H9 (cell line): ENCODE results near the gene CREB5. TPM values are rescaled to one million over a fixed set of nuclear protein-coding genes. Genes with fewer than 3 reads are reported as not detected.

Source experiments
- DNase-seq: peaks from one replicate; pipeline ENCODE4 v3.0.0-alpha.2; 2017
- H2AFZ ChIP-seq: one replicate; pipeline ENCODE4 v1.6.1; 2013; ENCODE audit warnings: mild to moderate bottlenecking, low read length, control low read depth, moderate library complexity
- H2AK5ac ChIP-seq: 2 replicates; pipeline ENCODE4 v1.6.1; 2013; ENCODE audit warnings: low read length, control low read depth, mixed read lengths; ENCODE audit not compliant: insufficient read length
- H2BK120ac ChIP-seq: one replicate; pipeline ENCODE4 v1.6.1; 2013; ENCODE audit warnings: low read depth, mild to moderate bottlenecking, low read length, control low read depth, inconsistent platforms; ENCODE audit not compliant: poor library complexity, severe bottlenecking
- H2BK12ac ChIP-seq: 2 replicates; pipeline ENCODE4 v1.6.1; 2013; ENCODE audit warnings: low read length, control low read depth, mixed read lengths, low read depth; ENCODE audit not compliant: insufficient read length
- H2BK15ac ChIP-seq: 2 replicates; pipeline ENCODE4 v1.6.1; 2013; ENCODE audit warnings: low read depth, low read length, control low read depth
- H2BK20ac ChIP-seq: one replicate; pipeline ENCODE4 v1.6.1; 2013; ENCODE audit warnings: low read depth, mild to moderate bottlenecking, low read length, control low read depth, inconsistent platforms; ENCODE audit not compliant: poor library complexity, severe bottlenecking
- H2BK5ac ChIP-seq: 2 replicates; pipeline ENCODE4 v1.6.1; 2013; ENCODE audit warnings: low read length, control low read depth, mixed read lengths; ENCODE audit not compliant: insufficient read length
- H3K14ac ChIP-seq: 2 replicates; pipeline ENCODE4 v1.6.1; 2013; ENCODE audit warnings: low read length, control low read depth; ENCODE audit not compliant: insufficient read depth
- H3K18ac ChIP-seq: 2 replicates; pipeline ENCODE4 v1.6.1; 2013; ENCODE audit warnings: low read depth, mild to moderate bottlenecking, mixed read lengths, low read length, control low read depth; ENCODE audit not compliant: insufficient read length
- H3K23ac ChIP-seq: 2 replicates; pipeline ENCODE4 v1.6.1; 2013; ENCODE audit warnings: low read length, control low read depth, mixed read lengths, low read depth; ENCODE audit not compliant: insufficient read length
- H3K23me2 ChIP-seq: 2 replicates; pipeline ENCODE4 v1.6.1; 2013; ENCODE audit warnings: low read depth, mild to moderate bottlenecking, mixed read lengths, low read length, control low read depth; ENCODE audit not compliant: insufficient read length, poor library complexity, severe bottlenecking
- H3K27ac ChIP-seq: 2 replicates; pipeline ENCODE4 v1.5.1; 2013; ENCODE audit warnings: low read length, control low read depth, mixed read lengths, low read depth; ENCODE audit not compliant: insufficient read length
- H3K27me3 ChIP-seq: 2 replicates; pipeline ENCODE4 v1.6.1; 2013; ENCODE audit warnings: low read length, control low read depth, inconsistent platforms; ENCODE audit not compliant: insufficient read depth
- H3K4ac ChIP-seq: 2 replicates; pipeline ENCODE4 v1.6.1; 2013; ENCODE audit warnings: low read depth, mild to moderate bottlenecking, control low read depth, inconsistent platforms, low read length, moderate library complexity
- H3K4me1 ChIP-seq: 2 replicates; pipeline ENCODE4 v1.6.1; 2013; ENCODE audit warnings: low read length, control low read depth, inconsistent platforms; ENCODE audit not compliant: insufficient read depth
- H3K4me2 ChIP-seq: 2 replicates; pipeline ENCODE4 v1.6.1; 2013; ENCODE audit warnings: low read length, control low read depth, mixed read lengths; ENCODE audit not compliant: insufficient read length, insufficient read depth
- H3K56ac ChIP-seq: 2 replicates; pipeline ENCODE4 v1.6.1; 2013; ENCODE audit warnings: low read depth, mild to moderate bottlenecking, mixed read lengths, low read length, control low read depth; ENCODE audit not compliant: insufficient read length
- H3K79me1 ChIP-seq: 2 replicates; pipeline ENCODE4 v1.6.1; 2013; ENCODE audit warnings: low read depth, mild to moderate bottlenecking, moderate library complexity, low read length, control low read depth, inconsistent platforms; ENCODE audit not compliant: insufficient read depth, poor library complexity, severe bottlenecking
- H3K79me2 ChIP-seq: 2 replicates; pipeline ENCODE4 v1.6.1; 2013; ENCODE audit warnings: low read length, control low read depth, inconsistent platforms; ENCODE audit not compliant: insufficient read depth
- H3K9ac ChIP-seq: 2 replicates; pipeline ENCODE4 v1.6.1; 2013; ENCODE audit warnings: low read length, control low read depth, mixed read lengths; ENCODE audit not compliant: insufficient read length; ENCODE audit errors: extremely low read depth
- H3K9me3 ChIP-seq: one replicate; pipeline ENCODE4 v1.6.1; 2013; ENCODE audit warnings: low read depth, low read length, inconsistent platforms; ENCODE audit not compliant: control insufficient read depth
- H3T11ph ChIP-seq: one replicate; pipeline ENCODE4 v1.6.1; 2013; ENCODE audit warnings: mild to moderate bottlenecking, low read length, control low read depth, inconsistent platforms
- H4K20me1 ChIP-seq: one replicate; pipeline ENCODE4 v1.6.1; 2013; ENCODE audit not compliant: control insufficient read depth, insufficient read length, insufficient read depth
- H4K5ac ChIP-seq: 2 replicates; pipeline ENCODE4 v1.6.1; 2013; ENCODE audit warnings: low read depth, mild to moderate bottlenecking, mixed read lengths, low read length, control low read depth; ENCODE audit not compliant: insufficient read length
- H4K8ac ChIP-seq: replicated peaks from 2 replicates; pipeline ENCODE4 v1.6.1; 2013; ENCODE audit warnings: low read length, control low read depth, mixed read lengths, low read depth; ENCODE audit not compliant: insufficient read length
- H4K91ac ChIP-seq: 2 replicates; pipeline ENCODE4 v1.6.1; 2013; ENCODE audit warnings: low read depth, mild to moderate bottlenecking, moderate library complexity, mixed read lengths, low read length, control low read depth; ENCODE audit not compliant: insufficient read length
- H3K27ac Mint-ChIP-seq, 3 experiments: 2 replicates in 2 of 3; 3 replicates in 1 of 3; pipeline ENCODE4 v1.8.0; 2020 to 2021; ENCODE audit warnings: mixed read lengths in 3 of 3, mild to moderate bottlenecking in 1 of 3, moderate library complexity in 1 of 3
- H3K27me3 Mint-ChIP-seq: 2 replicates; pipeline ENCODE4 v1.8.0; 2021; ENCODE audit warnings: low read depth, mild to moderate bottlenecking, moderate library complexity, mixed read lengths
- H3K36me3 Mint-ChIP-seq, 3 experiments: 2 replicates in 2 of 3; 3 replicates in 1 of 3; pipeline ENCODE4 v1.8.0; 2020 to 2021; ENCODE audit warnings: low read depth in 3 of 3, mixed read lengths in 3 of 3; ENCODE audit not compliant: insufficient read depth in 1 of 3
- H3K4me1 Mint-ChIP-seq, 2 experiments: 2 replicates each; pipeline ENCODE4 v1.8.0; 2020; ENCODE audit warnings: mixed read lengths in 2 of 2
- H3K4me3 Mint-ChIP-seq, 2 experiments: 2 replicates in 1 of 2; 3 replicates in 1 of 2; pipeline ENCODE4 v1.8.0; 2020 to 2021; ENCODE audit warnings: mild to moderate bottlenecking in 2 of 2, mixed read lengths in 2 of 2, moderate library complexity in 1 of 2
- H3K9me3 Mint-ChIP-seq, 2 experiments: 2 replicates in 1 of 2; 3 replicates in 1 of 2; pipeline ENCODE4 v1.8.0; 2020; ENCODE audit warnings: mild to moderate bottlenecking in 2 of 2, mixed read lengths in 2 of 2, moderate library complexity in 1 of 2
- WGBS: extraction: QIAGEN DNeasy Blood & Tissue Kit; methylation state at CpG from one replicate; pipeline ENCODE4 v1.1.7; 2013; ENCODE audit warnings: missing lambda C conversion rate, low lambda C conversion rate, mixed read lengths; ENCODE audit not compliant: insufficient read length; ENCODE audit errors: extremely low coverage; 5-methylcytosine and 5-hydroxymethylcytosine counted together
- total RNA-seq: library from RNA; stranded (reverse); gene quantifications from 2 replicates; pipeline ENCODE4 v1.2.1, GENCODE V29; 2021
- TF ChIP-seq, protein P1 (sequence below): fragments of 200-600 bp; sonication (generic); conservative IDR thresholded peaks from 3 replicates; pipeline ENCODE4 v1.8.0; 2021; ENCODE audit warnings: antibody characterized with exemption, mild to moderate bottlenecking

Gene CREB5
- total RNA-seq, 1 experiment from 2014 or later, result 4.0 TPM

GRCh38 chr7:28596245-28596935, 184.1 kb downstream of the CREB5 start:
- H3K36me3 Mint-ChIP-seq, result no peaks in the 10 kb centered on the region
- Histone ChIP-seq H2BK120ac (no peak overlapping the region), H4K20me1 (no peaks in the 10 kb centered on the region), H3K27me3 (no peaks in the 10 kb centered on the region), H3K18ac (no peak overlapping the region), H3K79me2 (no peaks in the 10 kb centered on the region), H4K91ac (no peak overlapping the region), H3K9ac (no peak overlapping the region), H2BK12ac (no peak overlapping the region), H2AK5ac (no peak overlapping the region), H3K4me1 (no peaks in the 10 kb centered on the region), H3K4ac (no peak overlapping the region), H3K23ac (no peak overlapping the region), H2AFZ (no peak overlapping the region), H3T11ph (no peak overlapping the region), H3K9me3 (no peaks in the 10 kb centered on the region), H3K27ac (no peak overlapping the region), H3K79me1 (no peaks in the 10 kb centered on the region), H4K8ac (no peak overlapping the region), H3K23me2 (no peaks in the 10 kb centered on the region), H2BK15ac (no peak overlapping the region), H2BK20ac (no peak overlapping the region), H2BK5ac (no peak overlapping the region), H4K5ac (no peak overlapping the region), H3K4me2 (no peak overlapping the region), H3K14ac (no peak overlapping the region), H3K56ac (no peak overlapping the region)
- H3K4me3 Mint-ChIP-seq, result no peak overlapping the region
- H3K9me3 Mint-ChIP-seq, result no peaks in the 10 kb centered on the region
- TF ChIP-seq, protein P1, sequence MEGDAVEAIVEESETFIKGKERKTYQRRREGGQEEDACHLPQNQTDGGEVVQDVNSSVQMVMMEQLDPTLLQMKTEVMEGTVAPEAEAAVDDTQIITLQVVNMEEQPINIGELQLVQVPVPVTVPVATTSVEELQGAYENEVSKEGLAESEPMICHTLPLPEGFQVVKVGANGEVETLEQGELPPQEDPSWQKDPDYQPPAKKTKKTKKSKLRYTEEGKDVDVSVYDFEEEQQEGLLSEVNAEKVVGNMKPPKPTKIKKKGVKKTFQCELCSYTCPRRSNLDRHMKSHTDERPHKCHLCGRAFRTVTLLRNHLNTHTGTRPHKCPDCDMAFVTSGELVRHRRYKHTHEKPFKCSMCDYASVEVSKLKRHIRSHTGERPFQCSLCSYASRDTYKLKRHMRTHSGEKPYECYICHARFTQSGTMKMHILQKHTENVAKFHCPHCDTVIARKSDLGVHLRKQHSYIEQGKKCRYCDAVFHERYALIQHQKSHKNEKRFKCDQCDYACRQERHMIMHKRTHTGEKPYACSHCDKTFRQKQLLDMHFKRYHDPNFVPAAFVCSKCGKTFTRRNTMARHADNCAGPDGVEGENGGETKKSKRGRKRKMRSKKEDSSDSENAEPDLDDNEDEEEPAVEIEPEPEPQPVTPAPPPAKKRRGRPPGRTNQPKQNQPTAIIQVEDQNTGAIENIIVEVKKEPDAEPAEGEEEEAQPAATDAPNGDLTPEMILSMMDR, result no peak
- no CpG with 5 or more reads among the region's 2 CpGs for WGBS
- DNase-seq, result no peak
- no peaks in the 10 kb centered on the region for H3K27me3 Mint-ChIP-seq
- H3K4me1 Mint-ChIP-seq, result peaks cover 0 to 3% of the 10 kb centered on the region in 2 experiments; a peak in 1 of 4 replicates
- H3K27ac Mint-ChIP-seq, result no peak overlapping the region
